K562 (cell line): ENCODE results near the gene TRUB2. TPM values are rescaled to one million over a fixed set of nuclear protein-coding genes. Genes with fewer than 3 reads are reported as not detected.
A peak's percentile ranks its signal among the peaks of the same experiment; 100 is the strongest.

Experiments
- BHLHE40 ChIP-seq: IDR thresholded peaks from 2 replicates; pipeline ENCODE4 v1.6.1; 2011; ENCODE audit warnings: low read length, improper control_type of control experiment
- C11orf30 ChIP-seq: fragments of 450-650 bp; IDR thresholded peaks from 2 replicates; pipeline ENCODE4 v1.6.1; 2016; ENCODE audit warnings: low read depth, mild to moderate bottlenecking
- CHCHD3 ChIP-seq: fragments of 250-450 bp; sonication (Bioruptor Pico); IDR thresholded peaks from 2 replicates; pipeline ENCODE4 v2.1.2; 2022; ENCODE audit warnings: mild to moderate bottlenecking
- DEAF1 ChIP-seq: fragments of 450-650 bp; formaldehyde crosslinking; IDR thresholded peaks from 2 replicates; pipeline ENCODE4 v1.4.0; 2020; ENCODE audit warnings: mild to moderate bottlenecking, moderate library complexity
- E2F6 ChIP-seq, 2 experiments: IDR thresholded peaks; 2 replicates each; pipeline ENCODE4 v1.6.1; 2011; ENCODE audit warnings: borderline replicate concordance in 1 of 2, control low read depth in 1 of 2, low read depth in 1 of 2, low read length in 1 of 2, mild to moderate bottlenecking in 1 of 2, mixed read lengths in 1 of 2, moderate library complexity in 1 of 2; ENCODE audit not compliant: insufficient read depth in 1 of 2, insufficient read length in 1 of 2, poor library complexity in 1 of 2, severe bottlenecking in 1 of 2; ENCODE audit errors: extremely low read depth in 1 of 2
- ERF ChIP-seq: fragments of 450-650 bp; formaldehyde crosslinking; IDR thresholded peaks from 2 replicates; pipeline ENCODE4 v1.4.0; 2020; ENCODE audit warnings: mild to moderate bottlenecking, mixed read lengths
- ETS1 ChIP-seq: conservative IDR thresholded peaks from 2 replicates; pipeline ENCODE4 v1.6.1; 2011; ENCODE audit warnings: low read depth, mild to moderate bottlenecking, low read length; ENCODE audit not compliant: control insufficient read depth
- FUS ChIP-seq: fragments of 200-400 bp; formaldehyde crosslinking; optimal IDR thresholded peaks from 2 replicates; pipeline ENCODE3; 2017; ENCODE audit warnings: low read depth, low read length
- HIVEP1 ChIP-seq: fragments of 250-450 bp; sonication (Bioruptor Pico); IDR thresholded peaks from 2 replicates; pipeline ENCODE4 v1.4.0; 2020; ENCODE audit warnings: mild to moderate bottlenecking
- KDM5B ChIP-seq: fragments of 200-600 bp; sonication (generic); IDR thresholded peaks from 2 replicates; pipeline ENCODE4 v1.6.1; 2012; ENCODE audit warnings: low read depth, mild to moderate bottlenecking, moderate library complexity, low read length, control low read depth, inconsistent platforms; ENCODE audit not compliant: insufficient replicate concordance
- LARP7 ChIP-seq: fragments of 450-650 bp; IDR thresholded peaks from 2 replicates; pipeline ENCODE4 v1.6.1; 2016
- NFRKB ChIP-seq: fragments of 450-650 bp; IDR thresholded peaks from 2 replicates; pipeline ENCODE4 v1.6.1; 2016; ENCODE audit warnings: low read depth
- PTBP1 ChIP-seq: fragments of 200-400 bp; formaldehyde crosslinking; IDR thresholded peaks from 2 replicates; pipeline ENCODE4 v1.6.1; 2017; ENCODE audit warnings: low read depth, low read length
- RAD21 ChIP-seq, 2 experiments: fragments of 250-450 bp in 1 of 2; fragments of 450-650 bp in 1 of 2; sonication (Bioruptor Pico) in 1 of 2; formaldehyde crosslinking in 1 of 2; IDR thresholded peaks in 1 of 2; conservative IDR thresholded peaks in 1 of 2; 2 replicates each; pipeline versions ENCODE4 v1.4.0 to v1.8.0; 2020 to 2022; ENCODE audit warnings: mild to moderate bottlenecking in 2 of 2, moderate library complexity in 1 of 2
- RHOXF2B ChIP-seq: fragments of 250-450 bp; sonication (Bioruptor Pico); conservative IDR thresholded peaks from 2 replicates; pipeline ENCODE4 v1.5.1; 2021
- TFE3 ChIP-seq: fragments of 450-650 bp; formaldehyde crosslinking; IDR thresholded peaks from 2 replicates; pipeline ENCODE4 v1.4.0; 2020; ENCODE audit warnings: mild to moderate bottlenecking, mixed read lengths
- XRCC3 ChIP-seq: fragments of 450-650 bp; IDR thresholded peaks from 2 replicates; pipeline ENCODE4 v1.6.1; 2017; ENCODE audit warnings: mild to moderate bottlenecking, moderate library complexity
- XRCC5 ChIP-seq: fragments of 200-400 bp; formaldehyde crosslinking; IDR thresholded peaks from 2 replicates; pipeline ENCODE4 v1.6.1; 2017; ENCODE audit warnings: low read depth, mild to moderate bottlenecking, low read length
- ZNF133 ChIP-seq: fragments of 250-450 bp; sonication (Bioruptor Pico); IDR thresholded peaks from 2 replicates; pipeline ENCODE4 v1.4.0; 2020; ENCODE audit warnings: mild to moderate bottlenecking
- ZNF175 ChIP-seq: fragments of 200-800 bp; sonication (Bioruptor generic); IDR thresholded peaks from 2 replicates; pipeline ENCODE4 v1.6.1; 2016; ENCODE audit warnings: low read depth, mild to moderate bottlenecking, missing genetic modification characterization, missing compliant biosample characterization
- ZNF253 ChIP-seq: fragments of 250-450 bp; sonication (Bioruptor Pico); conservative IDR thresholded peaks from 2 replicates; pipeline ENCODE4 v1.6.1; 2021; ENCODE audit warnings: mild to moderate bottlenecking
- ZNF311 ChIP-seq: fragments of 250-450 bp; sonication (Bioruptor Pico); IDR thresholded peaks from 2 replicates; pipeline ENCODE4 v1.4.0; 2020; ENCODE audit warnings: mild to moderate bottlenecking, moderate library complexity
- ZNF445 ChIP-seq: fragments of 250-450 bp; sonication (Bioruptor Pico); IDR thresholded peaks from 2 replicates; pipeline ENCODE4 v1.4.0; 2020; ENCODE audit warnings: low read depth, mild to moderate bottlenecking, moderate library complexity
- polyA plus RNA-seq, 8 experiments: library from polyadenylated mRNA; depleted of rRNA in 4 of 8; stranded (reverse) in 5 of 8; unstranded in 3 of 8; fragments of >200 nt; fragmentation: Nextera tagmentation in 2 of 8; fragmentation: Illumina TruSeq in 1 of 8; extraction: Ambion mirVana in 2 of 8; extraction: Trizol in 1 of 8; gene quantifications; 2 replicates each; pipeline versions ENCODE4 v1.2.1 to v1.2.3, GENCODE V29; 2011 to 2014; ENCODE audit warnings: inconsistent platforms in 1 of 8, missing spikeins in 1 of 8
- total RNA-seq, 7 experiments: library from RNA; depleted of rRNA in 6 of 7; stranded (reverse); fragments of >200 nt in 6 of 7; fragmentation: Illumina TruSeq in 2 of 7; extraction: Trizol in 2 of 7; gene quantifications; 2 replicates each; pipeline versions ENCODE4 v1.2.1 to v1.2.3, GENCODE V29; 2011 to 2021; ENCODE audit warnings: low replicate concordance in 1 of 7

TRUB2 gene
- total and polyA plus RNA-seq, 9 of the 15 experiments (the other 6 are each of a cell fraction or from before 2014, with no cell fraction given), result 9.3 to 110 (median 63.0) TPM

- TF ChIP-seq ETS1, result no peak
- peak in 1 of 2 experiments; percentile 28 for TF ChIP-seq E2F6 (IDR thresholded peaks at IDR 0.05; ENCODE audit: borderline replicate concordance in 1 of 2, extremely low read depth in 1 of 2, insufficient read depth in 1 of 2, insufficient read length in 1 of 2, low read depth in 1 of 2, low read length in 1 of 2, poor library complexity in 1 of 2, severe bottlenecking in 1 of 2)
- TF ChIP-seq NFRKB, result no peak
- no peak for TF ChIP-seq XRCC3
- peak; percentile 35 for TF ChIP-seq ERF
- TF ChIP-seq KDM5B, result peak; percentile 89
- no peak for TF ChIP-seq C11orf30
- TF ChIP-seq DEAF1 (CRISPR knock-in tag), result peak; percentile 48; the same call in 1 of the 2 replicates
- TF ChIP-seq ZNF311, result 0 out of 2 replicates have a peak, but pooled peaks have one; percentile 68
- peak in 1 of 2 experiments; percentile 3; a peak in 1 of 4 replicates for TF ChIP-seq RAD21 (CRISPR knock-in tag; conservative IDR thresholded peaks at IDR 0.05 in 1 of 2, IDR thresholded peaks at IDR 0.05 in 1 of 2)
- TF ChIP-seq PTBP1, result no peak
- TF ChIP-seq FUS, result no peak
- 0 out of 2 replicates have a peak, but pooled peaks have one; percentile 11 for TF ChIP-seq ZNF133 (CRISPR knock-in tag)
- TF ChIP-seq BHLHE40, result peak; percentile 72; the same call in 1 of the 2 replicates
- 0 out of 2 replicates have a peak, but pooled peaks have one; percentile 16 for TF ChIP-seq ZNF445 (CRISPR knock-in tag)
- TF ChIP-seq TFE3, result peak; percentile 100
- TF ChIP-seq ZNF175, result no peak
- TF ChIP-seq RHOXF2B (CRISPR knock-in tag), result 0 out of 2 replicates have a peak, but pooled peaks have one; percentile 51
- TF ChIP-seq ZNF253 (CRISPR knock-in tag), result peak; percentile 63; the same call in 1 of the 2 replicates
- 0 out of 2 replicates have a peak, but pooled peaks have one; percentile 9 for TF ChIP-seq CHCHD3 (CRISPR knock-in tag)
- TF ChIP-seq HIVEP1 (CRISPR knock-in tag), result peak; percentile 6; the same call in 1 of the 2 replicates
- TF ChIP-seq XRCC5, result no peak
- no peak for TF ChIP-seq LARP7
These were observed 306 bp downstream of the TRUB2 start (continued) for GRCh38 chr9:128321879-128322403.
